CD14-positive monocyte (primary cell): ENCODE measurements around the gene TMEM54. TPM values are rescaled to one million over a fixed set of nuclear protein-coding genes. Genes with fewer than 3 reads are reported as not detected.

Source experiments
- DNase-seq, 3 donors: peaks; one replicate each; pipeline ENCODE4 v3.0.0-alpha.2; 2011 to 2022
- H2AFZ ChIP-seq: 2 replicates; pipeline ENCODE4 v1.6.0; 2012; ENCODE audit warnings: mild to moderate bottlenecking, low read depth, low read length, inconsistent platforms; ENCODE audit not compliant: insufficient read depth, poor library complexity, severe bottlenecking
- H3K27ac ChIP-seq, 2 donors: 1 replicate in 1 of 2; 2 replicates in 1 of 2; pipeline ENCODE4 v1.5.1; 2012 to 2013; ENCODE audit warnings: low read length in 2 of 2, control low read depth in 1 of 2, inconsistent platforms in 1 of 2, low read depth in 1 of 2, mild to moderate bottlenecking in 1 of 2
- H3K27me3 ChIP-seq, 2 donors: one replicate each; pipeline versions ENCODE4 v1.6.0 to v1.6.1; 2011 to 2013; ENCODE audit warnings: low read length in 2 of 2; ENCODE audit not compliant: control insufficient read depth in 2 of 2, insufficient read depth in 2 of 2
- H3K36me3 ChIP-seq, 2 donors: replicated peaks in 1 of 2; 1 replicate in 1 of 2; 2 replicates in 1 of 2; pipeline versions ENCODE4 v1.5.1 to v1.6.1; 2012 to 2013; ENCODE audit warnings: low read length in 2 of 2, control low read depth in 1 of 2, inconsistent platforms in 1 of 2, mild to moderate bottlenecking in 1 of 2; ENCODE audit not compliant: insufficient read depth in 2 of 2, control insufficient read depth in 1 of 2
- H3K4me1 ChIP-seq, 2 donors: 1 replicate in 1 of 2; 2 replicates in 1 of 2; pipeline versions ENCODE4 v1.5.1 to v1.6.1; 2012 to 2013; ENCODE audit warnings: low read length in 2 of 2, control low read depth in 1 of 2, inconsistent platforms in 1 of 2, mild to moderate bottlenecking in 1 of 2, moderate library complexity in 1 of 2; ENCODE audit not compliant: insufficient read depth in 2 of 2, control insufficient read depth in 1 of 2
- H3K4me2 ChIP-seq: replicated peaks from 2 replicates; pipeline ENCODE3; 2012; ENCODE audit warnings: low read length, moderate library complexity, mild to moderate bottlenecking; ENCODE audit not compliant: poor library complexity, severe bottlenecking; ENCODE audit errors: extremely low read depth
- H3K4me3 ChIP-seq, 3 experiments: fragments of 200-600 bp in 1 of 3; sonication (generic) in 1 of 3; replicated peaks in 1 of 3; 1 replicate in 2 of 3; 2 replicates in 1 of 3; pipeline ENCODE4 v1.5.1; 2011 to 2013; ENCODE audit warnings: low read length in 3 of 3, mild to moderate bottlenecking in 3 of 3, control low read depth in 2 of 3, low read depth in 2 of 3, inconsistent platforms in 1 of 3, moderate library complexity in 1 of 3
- H3K79me2 ChIP-seq: 2 replicates; pipeline ENCODE4 v1.6.0; 2012; ENCODE audit warnings: mild to moderate bottlenecking, control low read depth, inconsistent platforms, low read length, moderate library complexity; ENCODE audit not compliant: insufficient read depth
- H3K9ac ChIP-seq: 2 replicates; pipeline ENCODE4 v1.6.0; 2017; ENCODE audit warnings: low read length, mild to moderate bottlenecking; ENCODE audit not compliant: insufficient read depth, poor library complexity, severe bottlenecking
- H3K9me3 ChIP-seq, 2 donors: replicated peaks in 1 of 2; 1 replicate in 1 of 2; 2 replicates in 1 of 2; pipeline versions ENCODE4 v1.5.1 to v1.6.1; 2012 to 2013; ENCODE audit warnings: low read length in 2 of 2, control low read depth in 1 of 2; ENCODE audit not compliant: control insufficient read depth in 1 of 2, insufficient read depth in 1 of 2
- H4K20me1 ChIP-seq: 2 replicates; pipeline ENCODE4 v1.6.0; 2012; ENCODE audit warnings: mild to moderate bottlenecking, low read length, control low read depth, moderate library complexity; ENCODE audit not compliant: insufficient read depth
- H3K27ac Mint-ChIP-seq, 7 donors: one replicate each; pipeline ENCODE4 v1.8.0; 2020; ENCODE audit warnings: mild to moderate bottlenecking in 7 of 7, mixed read lengths in 7 of 7, moderate library complexity in 6 of 7, inconsistent platforms in 2 of 7
- H3K27me3 Mint-ChIP-seq, 3 donors: one replicate each; pipeline ENCODE4 v1.8.0; 2021 to 2022; ENCODE audit warnings: low read depth in 3 of 3, mild to moderate bottlenecking in 3 of 3, mixed read lengths in 3 of 3, moderate library complexity in 3 of 3, inconsistent platforms in 1 of 3
- H3K36me3 Mint-ChIP-seq, 2 donors: one replicate each; pipeline ENCODE4 v1.8.0; 2020; ENCODE audit warnings: mixed read lengths in 2 of 2, inconsistent platforms in 1 of 2, mild to moderate bottlenecking in 1 of 2
- H3K4me1 Mint-ChIP-seq: one replicate; pipeline ENCODE4 v1.8.0; 2020; ENCODE audit warnings: mild to moderate bottlenecking, mixed read lengths
- H3K4me3 Mint-ChIP-seq, 2 donors: one replicate each; pipeline ENCODE4 v1.8.0; 2020; ENCODE audit warnings: mild to moderate bottlenecking in 2 of 2, mixed read lengths in 2 of 2, moderate library complexity in 1 of 2
- H3K9me3 Mint-ChIP-seq, 7 donors: one replicate each; pipeline ENCODE4 v1.8.0; 2020 to 2022; ENCODE audit warnings: mixed read lengths in 7 of 7, mild to moderate bottlenecking in 6 of 7, moderate library complexity in 6 of 7, inconsistent platforms in 2 of 7
- CTCF ChIP-seq: fragments of 200-600 bp; IDR thresholded peaks from one replicate; pipeline ENCODE4 v1.8.0; 2022; ENCODE audit warnings: antibody characterized with exemption, mild to moderate bottlenecking
- WGBS: methylation state at CpG from one replicate; pipeline ENCODE4 v1.1.5; 2013; ENCODE audit warnings: missing lambda C conversion rate; ENCODE audit not compliant: insufficient coverage; 5-methylcytosine and 5-hydroxymethylcytosine counted together
- intact Hi-C, 2 donors: fragments of 100-400 bp; cut with micrococcal nuclease; formaldehyde crosslinking; loops; one replicate each; pipeline versions ENCODE4 v1.15.0 to v1.15.1; 2023
- polyA plus RNA-seq, 3 donors: library from polyadenylated mRNA; depleted of rRNA in 1 of 3; unstranded in 2 of 3; stranded (reverse) in 1 of 3; fragments of 300-500 nt in 2 of 3; fragments of >200 nt in 1 of 3; fragmentation: Illumina TruSeq in 2 of 3; gene quantifications; 1 replicate in 2 of 3; 2 replicates in 1 of 3; pipeline ENCODE4 v1.2.3, GENCODE V29; 2012 to 2021

The TMEM54 gene
- polyA plus RNA-seq, 3 donors = 0.08 TPM; not detected in 2

GRCh38 chr1:32867151-32867550, 34.0 kb downstream of the TMEM54 start:
- Mint-ChIP-seq H3K27me3 (peaks cover 27 to 33% (median 30%) of the 10 kb centered on the region in 3 donors), H3K9me3 (peaks cover 0 to 7% (median 1%) of the 10 kb centered on the region in 7 donors), H3K4me1 (peaks cover 10% of the 10 kb centered on the region), H3K27ac (no peak overlapping the region), H3K36me3 (peaks cover 31 to 43% of the 10 kb centered on the region in 2 donors), H3K4me3 (no peak overlapping the region)
- Histone ChIP-seq H3K79me2 (no peaks in the 10 kb centered on the region), H3K4me2 (no peak overlapping the region), H4K20me1 (no peaks in the 10 kb centered on the region), H3K9ac (no peak overlapping the region), H3K9me3 (no peaks in the 10 kb centered on the region), H3K27ac (no peak overlapping the region), H3K4me3 (no peak overlapping the region), H2AFZ (no peak overlapping the region), H3K27me3 (peaks cover 23 to 27% of the 10 kb centered on the region in 2 donors), H3K36me3 (peaks cover 7 to 20% of the 10 kb centered on the region in 2 donors), H3K4me1 (no peaks in the 10 kb centered on the region)
- 100% methylated on average over 3 of the region's 5 CpGs for WGBS
- no peak for TF ChIP-seq CTCF
- DNase-seq = no peak
- intact Hi-C loops = no loop called here

- H3K27ac Mint-ChIP-seq = no peak overlapping the region
- TF ChIP-seq CTCF = no peak
Measured at GRCh38 chr1:32865639-32866405, 35.4 kb downstream of the TMEM54 start.

More at GRCh38 chr1:32865639-32866405, 35.4 kb downstream of the TMEM54 start:
- Histone ChIP-seq H3K36me3 (peaks cover 10 to 34% of the 10 kb centered on the region in 2 donors), H3K4me1 (no peaks in the 10 kb centered on the region), H3K4me3 (no peak overlapping the region), H3K4me2 (no peak overlapping the region), H3K27ac (no peak overlapping the region), H2AFZ (no peak overlapping the region), H3K9ac (no peak overlapping the region), H3K27me3 (peaks cover 10 to 14% of the 10 kb centered on the region in 2 donors), H3K9me3 (no peaks in the 10 kb centered on the region), H3K79me2 (no peaks in the 10 kb centered on the region), H4K20me1 (no peaks in the 10 kb centered on the region)
- Mint-ChIP-seq H3K27me3 (peaks cover 15 to 21% (median 18%) of the 10 kb centered on the region in 3 donors), H3K9me3 (peaks cover 0 to 2% (median 0%) of the 10 kb centered on the region in 7 donors), H3K36me3 (peaks cover 38 to 50% of the 10 kb centered on the region in 2 donors), H3K4me3 (no peak overlapping the region), H3K4me1 (peaks cover 3% of the 10 kb centered on the region)
- WGBS = no CpG with 5 or more reads among the region's 3 CpGs
- intact Hi-C loops = no loop called here
- DNase-seq = no peak
